IPS-20b (cell line): ENCODE data around the gene NTNG1.

Experiments
- H3K27ac ChIP-seq: one replicate; pipeline ENCODE4 v1.5.1; 2013; ENCODE audit warnings: low read length
- H3K27me3 ChIP-seq: 2 replicates; pipeline ENCODE4 v1.6.1; 2013; ENCODE audit warnings: mild to moderate bottlenecking, low read length, inconsistent platforms; ENCODE audit not compliant: insufficient read depth
- H3K36me3 ChIP-seq: 2 replicates; pipeline ENCODE4 v1.6.1; 2013; ENCODE audit warnings: low read depth, mild to moderate bottlenecking, inconsistent platforms, low read length, moderate library complexity; ENCODE audit not compliant: insufficient read depth
- H3K4me1 ChIP-seq: 2 replicates; pipeline ENCODE4 v1.6.1; 2013; ENCODE audit warnings: mild to moderate bottlenecking, control low read depth, inconsistent platforms, low read length, moderate library complexity; ENCODE audit not compliant: insufficient read depth
- H3K4me3 ChIP-seq: 2 replicates; pipeline ENCODE4 v1.5.1; 2013; ENCODE audit warnings: mild to moderate bottlenecking, low read length, inconsistent platforms
- H3K9ac ChIP-seq: 2 replicates; pipeline ENCODE4 v1.6.1; 2013; ENCODE audit warnings: low read depth, mild to moderate bottlenecking, inconsistent platforms, low read length, moderate library complexity
- H3K9me3 ChIP-seq: 2 replicates; pipeline ENCODE4 v1.6.1; 2013; ENCODE audit warnings: mild to moderate bottlenecking, low read depth, low read length, inconsistent platforms; ENCODE audit not compliant: insufficient read depth

NTNG1 gene

GRCh38 chr1:107443860-107444259, 303.0 kb downstream of the NTNG1 start:
- Histone ChIP-seq H3K27ac (no peak overlapping the region), H3K4me1 (peaks cover 3% of the 10 kb centered on the region; the same call in 1 of the 2 replicates)

DNA sequence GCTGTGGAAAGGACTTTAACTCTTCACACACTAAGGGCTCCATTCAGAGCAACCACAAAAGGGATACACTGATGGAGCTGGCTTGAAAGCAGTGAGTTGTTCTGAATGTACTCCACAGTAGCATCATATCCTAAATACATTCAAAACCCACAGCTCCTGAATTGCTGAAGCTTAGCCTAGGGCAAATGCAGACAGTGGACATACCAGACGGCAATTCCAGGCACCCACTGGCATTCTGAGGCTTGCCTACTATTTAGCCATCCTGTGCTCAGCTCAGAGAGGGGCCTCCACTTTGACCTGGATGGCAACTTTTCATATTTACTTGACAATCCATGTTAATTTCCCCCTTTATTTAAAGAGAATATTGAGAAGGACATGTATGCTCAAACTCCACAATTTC, 303.5 kb downstream of the NTNG1 start:
- Histone ChIP-seq H3K4me3 (no peak overlapping the region), H3K36me3 (no peaks in the 10 kb centered on the region), H3K9me3 (no peaks in the 10 kb centered on the region), H3K9ac (no peak overlapping the region), H3K4me1 (peaks cover 7% of the 10 kb centered on the region; the same call in 1 of the 2 replicates), H3K27ac (no peak overlapping the region), H3K27me3 (no peaks in the 10 kb centered on the region)

More at GRCh38 chr1:107443860-107444259, 303.0 kb downstream of the NTNG1 start:
- Histone ChIP-seq H3K4me3 (no peak overlapping the region), H3K36me3 (no peaks in the 10 kb centered on the region), H3K9me3 (no peaks in the 10 kb centered on the region), H3K9ac (no peak overlapping the region), H3K27me3 (no peaks in the 10 kb centered on the region)

GRCh38 chr1:107449326-107449725, 308.5 kb downstream of the NTNG1 start:
- Histone ChIP-seq H3K36me3 (no peaks in the 10 kb centered on the region), H3K9ac (no peak overlapping the region), H3K9me3 (no peaks in the 10 kb centered on the region), H3K4me3 (no peak overlapping the region), H3K27ac (no peak overlapping the region), H3K27me3 (no peaks in the 10 kb centered on the region), H3K4me1 (peaks cover 7% of the 10 kb centered on the region; the same call in 1 of the 2 replicates)

DNA sequence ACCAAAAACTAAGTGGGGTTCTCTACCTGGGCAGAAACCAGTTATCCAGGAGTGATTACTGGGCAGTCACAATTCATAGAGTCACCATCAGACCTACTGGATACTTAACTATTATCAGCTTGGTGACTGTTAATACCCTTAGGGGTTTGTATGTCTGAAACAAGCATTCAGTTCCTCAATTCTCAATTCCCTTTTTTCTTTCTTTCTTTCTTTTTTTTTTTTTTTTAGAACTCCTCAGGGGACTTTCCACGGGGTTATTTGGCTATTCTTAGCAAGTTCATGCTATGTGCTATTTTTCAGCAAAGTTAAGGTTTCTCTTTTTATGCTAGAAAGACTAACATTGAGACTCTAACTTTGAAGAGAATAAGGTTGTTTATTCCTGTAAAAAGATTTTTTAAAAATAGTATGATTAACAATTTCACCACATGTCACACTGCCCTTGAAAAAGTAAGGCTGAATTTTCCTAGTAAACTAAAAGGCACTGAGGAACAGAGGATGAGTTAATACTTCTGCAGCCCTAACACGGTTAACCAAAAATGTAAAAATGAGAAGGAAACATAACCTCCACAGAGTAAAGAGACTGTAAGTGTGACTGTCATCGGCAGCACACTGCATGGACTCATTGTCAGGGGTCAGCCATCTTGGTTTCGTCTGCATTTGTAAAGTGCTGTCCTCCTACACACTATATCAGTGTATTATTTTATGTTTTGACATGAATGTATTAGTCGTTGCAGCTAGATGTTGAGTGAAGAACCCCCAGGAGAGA, 310.2 kb downstream of the NTNG1 start:
- H3K36me3 ChIP-seq, result no peaks in the 10 kb centered on the region
- H3K4me1 ChIP-seq, result peaks cover 7% of the 10 kb centered on the region; the same call in 1 of the 2 replicates
- H3K9me3 ChIP-seq, result no peaks in the 10 kb centered on the region
- H3K9ac ChIP-seq, result no peak overlapping the region
- H3K27me3 ChIP-seq, result no peaks in the 10 kb centered on the region
- no peak overlapping the region for H3K4me3 ChIP-seq
- no peak overlapping the region for H3K27ac ChIP-seq

DNA sequence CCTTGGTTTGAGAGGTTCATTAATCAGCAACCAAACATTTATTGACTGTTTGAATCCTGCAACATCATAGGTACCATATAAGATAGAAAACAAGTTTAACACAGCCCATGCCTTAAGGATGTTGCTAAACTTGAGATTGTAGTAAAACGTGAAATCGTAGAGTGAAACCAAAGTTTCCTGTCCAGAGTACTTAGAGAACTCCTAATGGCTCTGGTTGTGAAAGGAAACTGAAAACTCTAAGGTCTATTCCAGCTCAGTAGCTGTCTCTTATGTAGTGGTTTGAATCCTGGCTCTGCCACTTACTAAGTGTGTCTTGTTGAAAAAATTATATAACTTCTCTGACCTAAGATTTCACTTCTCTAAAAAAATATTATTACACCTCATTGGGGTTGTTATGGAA, 310.9 kb downstream of the NTNG1 start:
- Histone ChIP-seq H3K27ac (no peak overlapping the region), H3K4me1 (peaks cover 7% of the 10 kb centered on the region; the same call in 1 of the 2 replicates), H3K9me3 (no peaks in the 10 kb centered on the region), H3K36me3 (no peaks in the 10 kb centered on the region), H3K9ac (no peak overlapping the region), H3K4me3 (no peak overlapping the region), H3K27me3 (no peaks in the 10 kb centered on the region)

DNA sequence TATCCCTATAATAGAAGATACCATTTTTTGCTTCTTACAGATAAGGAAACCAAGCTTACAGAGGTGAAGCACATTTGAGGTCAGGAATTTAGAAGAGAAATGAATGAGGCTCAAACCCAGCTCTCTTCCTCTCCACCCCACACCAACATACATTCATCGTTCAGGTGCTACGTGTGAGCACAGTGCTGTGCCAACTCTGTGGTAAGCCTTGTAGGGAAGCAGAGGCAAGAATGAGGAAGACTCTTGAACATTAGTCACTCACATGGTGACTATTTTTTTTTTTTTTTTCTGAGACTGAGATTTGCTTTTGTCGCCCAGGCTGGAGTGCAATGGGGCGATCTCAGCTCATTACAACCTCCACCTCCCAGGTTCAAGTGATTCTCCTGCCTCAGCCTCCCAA, 314.0 kb downstream of the NTNG1 start:
- no peaks in the 10 kb centered on the region for H3K27me3 ChIP-seq
- H3K9ac ChIP-seq, result no peak overlapping the region
- H3K4me3 ChIP-seq, result no peak overlapping the region
- no peaks in the 10 kb centered on the region for H3K36me3 ChIP-seq
- H3K27ac ChIP-seq, result no peak overlapping the region
- no peaks in the 10 kb centered on the region for H3K9me3 ChIP-seq
- no peaks in the 10 kb centered on the region for H3K4me1 ChIP-seq

GRCh38 chr1:107457989-107458388, 317.1 kb downstream of the NTNG1 start:
- H3K27ac ChIP-seq, result no peak overlapping the region

DNA sequence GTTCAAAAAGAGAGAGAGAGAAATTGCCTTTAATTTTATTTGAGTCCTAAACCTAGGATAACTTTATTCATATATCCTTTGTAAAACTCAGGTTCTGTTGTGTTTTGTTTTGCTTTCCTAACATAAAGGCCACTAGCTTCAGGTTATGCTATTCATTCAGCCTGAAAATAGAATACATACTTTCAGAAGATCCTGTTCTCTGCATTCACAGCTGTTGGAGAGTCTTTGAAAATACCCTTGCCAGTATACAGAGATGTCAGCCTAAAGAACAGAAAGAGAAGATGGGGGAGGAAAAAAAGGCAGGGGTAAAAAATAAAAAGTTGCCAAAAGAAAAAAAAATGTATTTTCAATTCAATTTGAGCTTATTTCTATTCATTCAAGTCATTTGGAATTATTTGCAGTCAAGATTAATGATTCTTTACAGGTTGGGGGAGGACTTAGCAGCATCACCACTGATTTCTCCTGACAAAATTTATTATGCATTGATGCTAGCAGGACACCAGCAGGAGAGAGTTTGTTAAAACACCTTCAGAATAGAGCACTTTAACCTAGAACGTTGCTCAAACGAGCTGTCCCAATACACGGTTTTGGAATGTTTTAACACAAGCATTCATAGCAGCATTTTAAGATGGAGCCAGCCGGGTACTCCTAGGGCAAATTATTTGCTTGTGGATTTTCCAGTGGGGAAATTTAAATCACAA, 318.5 kb downstream of the NTNG1 start:
- no peaks in the 10 kb centered on the region for H3K9me3 ChIP-seq
- no peaks in the 10 kb centered on the region for H3K4me1 ChIP-seq
- H3K27ac ChIP-seq, result no peak overlapping the region
- H3K36me3 ChIP-seq, result no peaks in the 10 kb centered on the region
- H3K27me3 ChIP-seq, result no peaks in the 10 kb centered on the region
- no peak overlapping the region for H3K9ac ChIP-seq
- no peak overlapping the region for H3K4me3 ChIP-seq

More at GRCh38 chr1:107457989-107458388, 317.1 kb downstream of the NTNG1 start:
- Histone ChIP-seq H3K4me3 (no peak overlapping the region), H3K36me3 (no peaks in the 10 kb centered on the region), H3K9ac (no peak overlapping the region), H3K4me1 (no peaks in the 10 kb centered on the region), H3K9me3 (no peaks in the 10 kb centered on the region), H3K27me3 (no peaks in the 10 kb centered on the region)

DNA sequence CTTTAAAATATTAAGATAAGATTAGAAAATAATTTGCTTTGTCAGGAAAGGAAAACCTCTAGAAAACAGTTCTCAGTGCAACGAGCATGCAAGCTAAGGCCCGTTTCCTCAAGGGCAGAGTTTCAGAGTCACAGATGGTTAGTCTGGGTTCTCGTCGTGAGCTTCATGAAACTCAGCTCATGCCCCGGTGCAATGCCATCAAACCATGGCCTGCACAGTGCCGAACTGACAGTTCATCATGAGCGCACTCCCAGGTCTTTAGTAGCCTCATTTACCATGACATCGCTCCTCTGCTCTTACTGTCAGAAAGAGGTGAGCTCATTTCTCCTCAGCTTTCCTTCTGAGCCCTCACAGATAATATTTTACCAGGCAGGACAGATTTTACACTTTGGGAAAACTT, 319.2 kb downstream of the NTNG1 start:
- Histone ChIP-seq H3K9ac (no peak overlapping the region), H3K9me3 (no peaks in the 10 kb centered on the region), H3K4me1 (no peaks in the 10 kb centered on the region), H3K36me3 (no peaks in the 10 kb centered on the region), H3K27me3 (no peaks in the 10 kb centered on the region), H3K4me3 (no peak overlapping the region), H3K27ac (no peak overlapping the region)

- Histone ChIP-seq H3K4me3 (no peak overlapping the region), H3K27ac (no peak overlapping the region), H3K36me3 (no peaks in the 10 kb centered on the region), H3K27me3 (no peaks in the 10 kb centered on the region), H3K4me1 (no peaks in the 10 kb centered on the region), H3K9ac (no peak overlapping the region), H3K9me3 (no peaks in the 10 kb centered on the region)
These were observed 324.0 kb downstream of the NTNG1 start for GRCh38 chr1:107464827-107465226.

GRCh38 chr1:107467286-107467685, 326.4 kb downstream of the NTNG1 start:
- Histone ChIP-seq H3K9me3 (no peaks in the 10 kb centered on the region), H3K27me3 (no peaks in the 10 kb centered on the region), H3K4me3 (no peak overlapping the region), H3K9ac (no peak overlapping the region), H3K27ac (no peak overlapping the region), H3K4me1 (no peaks in the 10 kb centered on the region), H3K36me3 (no peaks in the 10 kb centered on the region)

- no peak overlapping the region for H3K4me3 ChIP-seq
- H3K27me3 ChIP-seq, result no peaks in the 10 kb centered on the region
- H3K9ac ChIP-seq, result no peak overlapping the region
- H3K9me3 ChIP-seq, result no peaks in the 10 kb centered on the region
- no peak overlapping the region for H3K27ac ChIP-seq
- no peaks in the 10 kb centered on the region for H3K4me1 ChIP-seq
- no peaks in the 10 kb centered on the region for H3K36me3 ChIP-seq
These were observed 327.0 kb downstream of the NTNG1 start for GRCh38 chr1:107467811-107468210.
